Psoas muscle (tissue), 8 donors: ENCODE measurements around the gene DNMBP. TPM values are rescaled to one million over a fixed set of nuclear protein-coding genes. Genes with fewer than 3 reads are reported as not detected.
"Not testable (repeated sequence)": the region's sequence is repeated elsewhere in the genome, so short reads cannot be mapped to it uniquely, and the experiment has no call there.

ENCODE experiments used
- ATAC-seq, 4 donors: fragments of 200-7000 bp; cut with Tn5 transposase; one replicate each; pipeline ENCODE4 v1.9.1; 2020; ENCODE audit warnings: moderate library complexity in 3 of 4, mild to moderate bottlenecking in 2 of 4
- DNase-seq, 2 donors: peaks; one replicate each; pipeline ENCODE4 v3.0.0-alpha.2; 2020
- H3K27ac ChIP-seq: fragments of 200-600 bp; one replicate; pipeline ENCODE4 v1.8.0; 2022
- H3K27me3 ChIP-seq, 3 donors: fragments of 200-600 bp in 1 of 3; one replicate each; pipeline versions ENCODE4 v1.6.1 to v1.8.0; 2013 to 2022; ENCODE audit warnings: low read length in 2 of 3, mild to moderate bottlenecking in 2 of 3, moderate library complexity in 1 of 3; ENCODE audit not compliant: insufficient read depth in 3 of 3
- H3K36me3 ChIP-seq, 2 donors: fragments of 200-600 bp in 1 of 2; one replicate each; pipeline versions ENCODE4 v1.6.1 to v1.8.0; 2013 to 2022; ENCODE audit warnings: low read depth in 1 of 2, mild to moderate bottlenecking in 1 of 2, moderate library complexity in 1 of 2; ENCODE audit not compliant: insufficient read depth in 1 of 2
- H3K4me1 ChIP-seq: fragments of 200-600 bp; one replicate; pipeline ENCODE4 v1.8.0; 2022
- H3K4me3 ChIP-seq: fragments of 200-600 bp; one replicate; pipeline ENCODE4 v1.8.0; 2022; ENCODE audit warnings: mild to moderate bottlenecking
- H3K9me3 ChIP-seq: fragments of 200-600 bp; one replicate; pipeline ENCODE4 v1.8.0; 2022
- WGBS, 3 donors: extraction: QIAGEN DNeasy Blood & Tissue Kit; methylation state at CpG; one replicate each; pipeline versions ENCODE4 v1.1.6 to v1.1.7; 2013; 5-methylcytosine and 5-hydroxymethylcytosine counted together
- intact Hi-C, 2 donors: fragments of 100-400 bp; cut with DNase I; formaldehyde crosslinking; loops; one replicate each; pipeline versions ENCODE4 v1.11.0 to v1.14.2; 2022
- polyA plus RNA-seq, 3 donors: library from polyadenylated mRNA; stranded (reverse); fragments of 200-250 nt; gene quantifications; one replicate each; pipeline ENCODE4 v1.2.3, GENCODE V29; 2013
- total RNA-seq, 4 donors: library from RNA; stranded (reverse); fragmentation: NEBNext Ultra II Directional in 2 of 4; extraction: Animal tissue kit (Norgen Biotek cat#: 25700) in 2 of 4; gene quantifications; one replicate each; pipeline versions ENCODE4 v1.2.1 to v1.2.4, GENCODE V29; 2021 to 2023
- TF ChIP-seq, protein P1 (sequence below): fragments of 200-600 bp; IDR thresholded peaks from one replicate; pipeline ENCODE4 v1.8.0; 2022; ENCODE audit warnings: antibody characterized with exemption
- donor health status: healthy with polysubstance abuse.
- donor health status: DM: no; HTN: no; CAD: no; lungs with moderate emphysema.
- donor health status: Bipolar disorder and iron deficiency.
- donor health status: healthy.
- donor health status: DM: yes; HTN: yes; CAD: no.
- donor health status: DM: no; HTN: no; CAD: no.
- donor health status: DM: no; HTN: no; CAD: no.
- donor health status: DM: yes; HTN: yes; CAD: no.

DNMBP gene
- total and polyA plus RNA-seq, 7 donors, result 6.2 to 16.9 (median 11.0) TPM

GRCh38 chr10:99869581-99870122 lies 140.1 kb downstream of the DNMBP start:
- TF ChIP-seq, protein P1, sequence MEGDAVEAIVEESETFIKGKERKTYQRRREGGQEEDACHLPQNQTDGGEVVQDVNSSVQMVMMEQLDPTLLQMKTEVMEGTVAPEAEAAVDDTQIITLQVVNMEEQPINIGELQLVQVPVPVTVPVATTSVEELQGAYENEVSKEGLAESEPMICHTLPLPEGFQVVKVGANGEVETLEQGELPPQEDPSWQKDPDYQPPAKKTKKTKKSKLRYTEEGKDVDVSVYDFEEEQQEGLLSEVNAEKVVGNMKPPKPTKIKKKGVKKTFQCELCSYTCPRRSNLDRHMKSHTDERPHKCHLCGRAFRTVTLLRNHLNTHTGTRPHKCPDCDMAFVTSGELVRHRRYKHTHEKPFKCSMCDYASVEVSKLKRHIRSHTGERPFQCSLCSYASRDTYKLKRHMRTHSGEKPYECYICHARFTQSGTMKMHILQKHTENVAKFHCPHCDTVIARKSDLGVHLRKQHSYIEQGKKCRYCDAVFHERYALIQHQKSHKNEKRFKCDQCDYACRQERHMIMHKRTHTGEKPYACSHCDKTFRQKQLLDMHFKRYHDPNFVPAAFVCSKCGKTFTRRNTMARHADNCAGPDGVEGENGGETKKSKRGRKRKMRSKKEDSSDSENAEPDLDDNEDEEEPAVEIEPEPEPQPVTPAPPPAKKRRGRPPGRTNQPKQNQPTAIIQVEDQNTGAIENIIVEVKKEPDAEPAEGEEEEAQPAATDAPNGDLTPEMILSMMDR, result no peak
- ATAC-seq (no peak), DNase-seq (no peak)
- H3K27ac ChIP-seq, result no peak overlapping the region
- peaks cover 6% of the 10 kb centered on the region for H3K4me1 ChIP-seq
- WGBS, 3 donors, result 62 to 75% (median 65%) methylated on average over 9 of the region's 9 CpGs
- H3K4me3 ChIP-seq, result no peak overlapping the region
- intact Hi-C loops, result loop anchor here in 1 of 2 donors (2.0 kb wide), 1 partner anchor 71 kb away; no protein-coding TSS in a partner anchor
- H3K9me3 ChIP-seq, result no peaks in the 10 kb centered on the region
- H3K27me3 ChIP-seq, result no peaks in the 10 kb centered on the region
- no peaks in the 10 kb centered on the region for H3K36me3 ChIP-seq

- H3K27me3 ChIP-seq, DNase-seq, intact Hi-C loops, ATAC-seq, H3K4me1 ChIP-seq, H3K27ac ChIP-seq, H3K9me3 ChIP-seq, H3K36me3 ChIP-seq, H3K4me3 ChIP-seq: not testable (repeated sequence)
- 63 to 89% (median 89%) methylated on average over 2 to 3 of the region's 3 CpGs for WGBS, 3 donors
These were observed 142.5 kb downstream of the DNMBP start for GRCh38 chr10:99867250-99867649.

- H3K36me3 ChIP-seq, ATAC-seq, H3K27ac ChIP-seq, intact Hi-C loops, H3K9me3 ChIP-seq, H3K27me3 ChIP-seq, H3K4me3 ChIP-seq, DNase-seq, H3K4me1 ChIP-seq: not testable (repeated sequence)
- WGBS, 3 donors, result 47 to 52% (median 52%) methylated on average over 9 of the region's 9 CpGs
These were observed 146.1 kb downstream of the DNMBP start for GRCh38 chr10:99863535-99864240.

GRCh38 chr10:99860466-99860865 lies 149.3 kb downstream of the DNMBP start:
- H3K36me3 ChIP-seq, result no peaks in the 10 kb centered on the region
- no peaks in the 10 kb centered on the region for H3K4me1 ChIP-seq
- ATAC-seq, result no peak
- H3K9me3 ChIP-seq, result no peaks in the 10 kb centered on the region
- H3K4me3 ChIP-seq, result no peak overlapping the region
- TF ChIP-seq, protein P1, result no peak
- 81 to 86% (median 84%) methylated on average over 8 of the region's 8 CpGs for WGBS, 3 donors
- H3K27ac ChIP-seq, result no peak overlapping the region
- DNase-seq, result no peak
- intact Hi-C loops, result no loop called here
- H3K27me3 ChIP-seq, result no peaks in the 10 kb centered on the region

DNA sequence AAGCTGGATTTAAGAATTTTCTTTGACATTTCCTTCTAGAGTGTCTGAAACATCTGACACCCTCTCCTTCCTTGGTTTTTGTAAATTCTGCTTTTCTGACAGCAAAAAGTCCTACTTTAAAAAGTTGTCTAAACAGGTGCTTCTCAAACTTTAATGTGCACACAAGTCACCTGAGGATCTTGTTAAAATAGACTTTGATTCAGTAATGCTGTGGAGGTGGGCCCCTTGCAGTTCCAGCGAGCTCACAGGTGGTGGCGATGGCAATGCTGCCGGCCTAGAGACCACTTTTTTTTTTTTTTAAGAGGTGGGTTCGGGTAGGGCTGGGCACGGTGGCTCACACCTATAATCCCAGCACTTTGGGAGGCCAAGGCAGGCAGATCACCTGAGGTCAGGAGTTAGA lies 150.2 kb downstream of the DNMBP start:
- ATAC-seq, result no peak
- WGBS, 3 donors, result 40 to 41% (median 40%) methylated on average over 5 of the region's 5 CpGs

More for the DNA sequence above, 150.2 kb downstream of the DNMBP start:
- no peak for DNase-seq
- TF ChIP-seq, protein P1, result no peak
- H3K9me3 ChIP-seq, result no peaks in the 10 kb centered on the region
- H3K4me1 ChIP-seq, result no peaks in the 10 kb centered on the region
- H3K4me3 ChIP-seq, result no peak overlapping the region
- H3K27me3 ChIP-seq, result no peaks in the 10 kb centered on the region
- no peaks in the 10 kb centered on the region for H3K36me3 ChIP-seq
- intact Hi-C loops, result no loop called here
- H3K27ac ChIP-seq, result no peak overlapping the region
